Large intestine (tissue), 3 donors: ENCODE data around the gene DTX3. TPM values are rescaled to one million over a fixed set of nuclear protein-coding genes. Genes with fewer than 3 reads are reported as not detected.
A peak's percentile ranks its signal among the peaks of the same experiment; 100 is the strongest.
"Not testable (repeated sequence)": the region's sequence is repeated elsewhere in the genome, so short reads cannot be mapped to it uniquely, and the experiment has no call there.

Source experiments
- DNase-seq, 2 donors: peaks; one replicate each; pipeline versions ENCODE4 v3.0.0 to v3.0.0-alpha.2; 2013
- H3K27ac ChIP-seq: one replicate; pipeline ENCODE4 v1.5.1; 2013; ENCODE audit warnings: low read length
- H3K27me3 ChIP-seq: 2 replicates; pipeline ENCODE4 v1.6.1; 2013; ENCODE audit warnings: low read length; ENCODE audit not compliant: control insufficient read depth, insufficient read depth
- H3K36me3 ChIP-seq: 2 replicates; pipeline ENCODE4 v1.6.1; 2013; ENCODE audit warnings: low read length; ENCODE audit not compliant: control insufficient read depth, insufficient read depth
- H3K4me1 ChIP-seq: one replicate; pipeline ENCODE4 v1.6.1; 2013; ENCODE audit warnings: low read length; ENCODE audit not compliant: control insufficient read depth, insufficient read depth
- H3K4me3 ChIP-seq: one replicate; pipeline ENCODE4 v1.5.1; 2013; ENCODE audit warnings: low read length
- H3K9me3 ChIP-seq: one replicate; pipeline ENCODE4 v1.6.1; 2013; ENCODE audit warnings: mild to moderate bottlenecking, low read depth, low read length, moderate library complexity; ENCODE audit not compliant: control insufficient read depth
- WGBS: methylation state at CpG from one replicate; pipeline ENCODE4 v1.1.5; 2013; ENCODE audit warnings: low lambda C conversion rate; ENCODE audit not compliant: insufficient coverage; 5-methylcytosine and 5-hydroxymethylcytosine counted together
- polyA plus RNA-seq: library from polyadenylated mRNA; unstranded; fragments of 120-200 nt; gene quantifications from one replicate; pipeline ENCODE4 v1.2.1, GENCODE V29; 2013

Gene DTX3
- polyA plus RNA-seq, 1 donor: 25.9 TPM

- H3K9me3 ChIP-seq: peaks cover 10% of the 10 kb centered on the region
- peaks cover 7% of the 10 kb centered on the region for H3K4me1 ChIP-seq
- peaks cover 75% of the 10 kb centered on the region for H3K27me3 ChIP-seq
- WGBS: 23% methylated on average over 4 of the region's 58 CpGs
- peak in 1 of 2 donors; percentile 64 for DNase-seq
- no peaks in the 10 kb centered on the region for H3K36me3 ChIP-seq
- no peak within 1 kb of the TSS for H3K27ac ChIP-seq
- peak within 1 kb of the TSS; percentile 31 for H3K4me3 ChIP-seq
These were observed 28.6 kb downstream of the DTX3 start, which contains the start of gene B4GALNT1 for GRCh38 chr12:57632958-57633840. B4GALNT1 (minus strand) TSS chr12:57633201; CDS start chr12:57632132, 1,069 bp downstream.

- not testable (repeated sequence) for H3K36me3 ChIP-seq, H3K9me3 ChIP-seq, H3K4me3 ChIP-seq, H3K4me1 ChIP-seq, H3K27ac ChIP-seq, DNase-seq
- no CpG with 5 or more reads among the region's 9 CpGs for WGBS
- H3K27me3 ChIP-seq: peaks cover 62% of the 10 kb centered on the region
These were observed 32.1 kb downstream of the DTX3 start for GRCh38 chr12:57636731-57637130.

GRCh38 chr12:57637364-57637763 lies 32.7 kb downstream of the DTX3 start:
- Histone ChIP-seq H3K9me3 (peaks cover 6% of the 10 kb centered on the region), H3K36me3 (no peaks in the 10 kb centered on the region), H3K4me3 (no peak overlapping the region), H3K4me1 (peaks cover 4% of the 10 kb centered on the region), H3K27ac (no peak overlapping the region), H3K27me3 (peaks cover 59% of the 10 kb centered on the region)
- WGBS: no CpG with 5 or more reads among the region's 3 CpGs
- DNase-seq: no peak

- Histone ChIP-seq H3K27ac (no peak overlapping the region), H3K4me1 (no peaks in the 10 kb centered on the region), H3K9me3 (no peaks in the 10 kb centered on the region), H3K4me3 (no peak overlapping the region), H3K27me3 (peaks cover 54% of the 10 kb centered on the region), H3K36me3 (no peaks in the 10 kb centered on the region)
- no peak for DNase-seq
- WGBS: 100% methylated on average over 1 of the region's 3 CpGs
These were observed 33.5 kb downstream of the DTX3 start for GRCh38 chr12:57638096-57638495.

- Histone ChIP-seq H3K4me3 (no peak overlapping the region), H3K9me3 (no peaks in the 10 kb centered on the region), H3K36me3 (no peaks in the 10 kb centered on the region), H3K27ac (no peak overlapping the region), H3K27me3 (peaks cover 34% of the 10 kb centered on the region), H3K4me1 (no peaks in the 10 kb centered on the region)
- no peak for DNase-seq
- WGBS: no CpG with 5 or more reads among the region's 7 CpGs
These were observed 35.8 kb downstream of the DTX3 start for GRCh38 chr12:57640175-57641042.

- H3K4me3 ChIP-seq: no peak overlapping the region
- WGBS: 58% methylated on average over 2 of the region's 5 CpGs
- no peaks in the 10 kb centered on the region for H3K36me3 ChIP-seq
- DNase-seq: no peak
- no peaks in the 10 kb centered on the region for H3K4me1 ChIP-seq
- no peak overlapping the region for H3K27ac ChIP-seq
- H3K27me3 ChIP-seq: peaks cover 27% of the 10 kb centered on the region
- H3K9me3 ChIP-seq: peaks cover 3% of the 10 kb centered on the region
These were observed 37.2 kb downstream of the DTX3 start for GRCh38 chr12:57641699-57642442.

GRCh38 chr12:57645990-57646658 lies 41.5 kb downstream of the DTX3 start:
- not testable (repeated sequence) for DNase-seq, H3K36me3 ChIP-seq, H3K4me3 ChIP-seq, H3K27me3 ChIP-seq, H3K4me1 ChIP-seq, H3K9me3 ChIP-seq, H3K27ac ChIP-seq
- 42% methylated on average over 1 of the region's 13 CpGs for WGBS

- H3K4me1 ChIP-seq, DNase-seq, H3K27me3 ChIP-seq, H3K9me3 ChIP-seq, H3K4me3 ChIP-seq, H3K27ac ChIP-seq, H3K36me3 ChIP-seq: not testable (repeated sequence)
- no CpG with 5 or more reads among the region's 15 CpGs for WGBS
These were observed 42.0 kb downstream of the DTX3 start for GRCh38 chr12:57646659-57647049.

- peaks cover 6% of the 10 kb centered on the region for H3K9me3 ChIP-seq
- H3K27me3 ChIP-seq: no peaks in the 10 kb centered on the region
- H3K27ac ChIP-seq: no peak overlapping the region
- no peak overlapping the region for H3K4me3 ChIP-seq
- no peaks in the 10 kb centered on the region for H3K36me3 ChIP-seq
- WGBS: 70% methylated on average over 2 of the region's 3 CpGs
- no peak for DNase-seq
- no peaks in the 10 kb centered on the region for H3K4me1 ChIP-seq
These were observed 49.4 kb downstream of the DTX3 start for GRCh38 chr12:57654042-57654441.
